ENCODE measurements around the gene MKRN3. TPM values are rescaled to one million over a fixed set of nuclear protein-coding genes. Genes with fewer than 3 reads are reported as not detected.

Gene MKRN3
- total and polyA plus RNA-seq, 2 donors (not counting 3 experiments of a cell fraction or from before 2014, with no cell fraction given), result 0.18 to 0.40 TPM

DNA sequence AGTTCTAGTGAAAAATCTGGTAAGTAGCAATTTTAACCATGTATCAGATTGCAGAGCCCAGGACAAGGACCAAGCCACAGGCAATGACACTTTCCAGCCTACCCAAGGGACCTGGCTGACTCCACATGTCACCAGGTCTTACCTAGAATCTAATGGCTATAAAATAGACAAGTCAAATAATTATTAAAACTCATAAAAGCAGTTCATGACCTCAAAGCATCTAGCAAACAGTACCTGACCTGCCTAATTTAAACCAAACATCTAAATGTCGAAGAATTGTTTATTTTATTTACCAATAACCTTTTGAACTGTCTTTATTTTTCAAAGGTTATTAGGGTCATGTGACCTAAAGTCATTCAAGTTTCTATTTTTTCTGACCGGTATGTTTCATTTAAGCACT, 35.6 kb upstream of the MKRN3 start:
- H3K79me2 ChIP-seq (ENCODE audit: control insufficient read depth, insufficient read depth, low read length), result no peaks in the 10 kb centered on the region
- no peaks in the 10 kb centered on the region for H4K20me1 ChIP-seq (replicated peaks; ENCODE audit: control insufficient read depth, extremely low read depth, insufficient read depth, low read length)
- DNase-seq (ENCODE audit: low read depth, low spot score), result no peak
- FAIRE-seq, result no peak
- H3K4me3 ChIP-seq (replicated peaks in 1 of 3; ENCODE audit: insufficient read depth in 1 of 3, low read depth in 1 of 3, low read length in 3 of 3), result no peak overlapping the region
- no TSS peak for BruUV-seq (replicated peaks)
- no peak overlapping the region for H3K4me2 ChIP-seq (ENCODE audit: insufficient read depth, low read length)
- H3K36me3 ChIP-seq (ENCODE audit: control insufficient read depth in 2 of 2, extremely low read depth in 1 of 2, insufficient read depth in 2 of 2, low read length in 2 of 2), result no peaks in the 10 kb centered on the region
- no peak for TF ChIP-seq MYC (IDR thresholded peaks at IDR 0.05; ENCODE audit: low read depth, low read length)
- no peak for TF ChIP-seq JUN (IDR thresholded peaks at IDR 0.05; ENCODE audit: borderline replicate concordance, insufficient read depth, insufficient read length, low read depth)
- TF ChIP-seq EZH2 (IDR thresholded peaks at IDR 0.05; ENCODE audit: borderline replicate concordance, low read depth, low read length, severe bottlenecking), result no peak
- no peak for TF ChIP-seq GATA2 (IDR thresholded peaks at IDR 0.05; ENCODE audit: insufficient read depth, insufficient read length, low read depth, low read length)
- TF ChIP-seq POLR2AphosphoS5 (IDR thresholded peaks at IDR 0.05; ENCODE audit: insufficient read depth, low read depth, low read length), result no peak
- TF ChIP-seq MAX (IDR thresholded peaks at IDR 0.05; ENCODE audit: insufficient read depth, insufficient read length), result no peak
- TF ChIP-seq FOS (IDR thresholded peaks at IDR 0.05; ENCODE audit: borderline replicate concordance, insufficient read depth, low read length), result no peak
- no peak for TF ChIP-seq POLR2A (IDR thresholded peaks at IDR 0.05; ENCODE audit: low read depth, low read length)
- TF ChIP-seq, protein P1, sequence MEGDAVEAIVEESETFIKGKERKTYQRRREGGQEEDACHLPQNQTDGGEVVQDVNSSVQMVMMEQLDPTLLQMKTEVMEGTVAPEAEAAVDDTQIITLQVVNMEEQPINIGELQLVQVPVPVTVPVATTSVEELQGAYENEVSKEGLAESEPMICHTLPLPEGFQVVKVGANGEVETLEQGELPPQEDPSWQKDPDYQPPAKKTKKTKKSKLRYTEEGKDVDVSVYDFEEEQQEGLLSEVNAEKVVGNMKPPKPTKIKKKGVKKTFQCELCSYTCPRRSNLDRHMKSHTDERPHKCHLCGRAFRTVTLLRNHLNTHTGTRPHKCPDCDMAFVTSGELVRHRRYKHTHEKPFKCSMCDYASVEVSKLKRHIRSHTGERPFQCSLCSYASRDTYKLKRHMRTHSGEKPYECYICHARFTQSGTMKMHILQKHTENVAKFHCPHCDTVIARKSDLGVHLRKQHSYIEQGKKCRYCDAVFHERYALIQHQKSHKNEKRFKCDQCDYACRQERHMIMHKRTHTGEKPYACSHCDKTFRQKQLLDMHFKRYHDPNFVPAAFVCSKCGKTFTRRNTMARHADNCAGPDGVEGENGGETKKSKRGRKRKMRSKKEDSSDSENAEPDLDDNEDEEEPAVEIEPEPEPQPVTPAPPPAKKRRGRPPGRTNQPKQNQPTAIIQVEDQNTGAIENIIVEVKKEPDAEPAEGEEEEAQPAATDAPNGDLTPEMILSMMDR (IDR thresholded peaks at IDR 0.05; ENCODE audit: extremely low read depth in 1 of 2, insufficient read depth in 1 of 2, low read depth in 1 of 2, low read length in 2 of 2), result no peak
- no peak overlapping the region for H2AFZ ChIP-seq (ENCODE audit: low read depth, low read length)
- no peaks in the 10 kb centered on the region for H3K4me1 ChIP-seq (ENCODE audit: control insufficient read depth, extremely low read depth, insufficient read depth, low read length)
- no peak overlapping the region for H3K27ac ChIP-seq (ENCODE audit: insufficient read depth, low read depth, low read length)
- no peak overlapping the region for H3K9ac ChIP-seq (replicated peaks; ENCODE audit: extremely low read depth, insufficient read depth, low read length)
- H3K27me3 ChIP-seq (ENCODE audit: control insufficient read depth in 2 of 2, insufficient read depth in 2 of 2, low read length in 2 of 2), result no peaks in the 10 kb centered on the region
- no peaks in the 10 kb centered on the region for H3K9me1 ChIP-seq (replicated peaks; ENCODE audit: control insufficient read depth, extremely low read depth, insufficient read depth, low read length)
- peaks cover 2% of the 10 kb centered on the region for H3K9me3 ChIP-seq (replicated peaks; ENCODE audit: control insufficient read depth, insufficient read depth, low read length)
- dilution Hi-C loops (cut with MboI; ENCODE audit: extremely low pct_ligation_motif_present, low sequenced_read_pairs), result no loop called here
- ChIA-PET CTCF (no interaction called here), POLR2A (no interaction called here)
- intact Hi-C loops (cut with micrococcal nuclease), result no loop called here

Data from endothelial cell of umbilical vein (primary cell).